Spleen (tissue), 11 donors: ENCODE data around the gene RRBP1. TPM values are rescaled to one million over a fixed set of nuclear protein-coding genes. Genes with fewer than 3 reads are reported as not detected.

Experiments used
- DNase-seq: peaks from one replicate; pipeline ENCODE4 v3.0.0-alpha.2; 2020
- H3K27ac ChIP-seq, 8 donors: fragments of 200-600 bp; sonication (generic) in 7 of 8; 1 replicate in 4 of 8; 2 replicates in 4 of 8; pipeline versions ENCODE4 v1.5.0 to v1.8.0; 2016 to 2021; ENCODE audit warnings: inconsistent platforms in 4 of 8, mild to moderate bottlenecking in 4 of 8, moderate library complexity in 1 of 8
- H3K27me3 ChIP-seq, 7 donors: fragments of 200-600 bp; sonication (generic) in 6 of 7; replicated peaks in 1 of 7; 1 replicate in 4 of 7; 2 replicates in 3 of 7; pipeline versions ENCODE4 v1.5.0 to v1.8.0; 2016 to 2021; ENCODE audit warnings: inconsistent platforms in 3 of 7, mild to moderate bottlenecking in 1 of 7
- H3K36me3 ChIP-seq, 6 donors: fragments of 200-600 bp; sonication (generic) in 5 of 6; 1 replicate in 4 of 6; 2 replicates in 2 of 6; pipeline versions ENCODE4 v1.5.0 to v1.8.0; 2016 to 2021; ENCODE audit warnings: inconsistent platforms in 2 of 6
- H3K4me1 ChIP-seq, 6 donors: fragments of 200-600 bp; sonication (generic) in 5 of 6; 1 replicate in 3 of 6; 2 replicates in 3 of 6; pipeline versions ENCODE4 v1.5.0 to v1.8.0; 2016 to 2021; ENCODE audit warnings: inconsistent platforms in 3 of 6
- H3K4me3 ChIP-seq, 8 donors: fragments of 200-600 bp; sonication (generic) in 7 of 8; 1 replicate in 4 of 8; 2 replicates in 4 of 8; pipeline versions ENCODE4 v1.5.0 to v1.8.0; 2016 to 2021; ENCODE audit warnings: inconsistent platforms in 4 of 8, mild to moderate bottlenecking in 4 of 8, moderate library complexity in 2 of 8
- H3K9me3 ChIP-seq, 8 donors: fragments of 200-600 bp; sonication (generic) in 7 of 8; 1 replicate in 4 of 8; 2 replicates in 4 of 8; pipeline versions ENCODE4 v1.5.0 to v1.8.0; 2016 to 2021; ENCODE audit warnings: inconsistent platforms in 4 of 8
- POLR2A ChIP-seq, 3 donors: fragments of 450-650 bp; IDR thresholded peaks; one replicate each; pipeline ENCODE4 v1.5.1; 2017; ENCODE audit warnings: antibody characterized with exemption in 3 of 3, mild to moderate bottlenecking in 1 of 3
- POLR2AphosphoS5 ChIP-seq, 3 donors: sonication (generic); formaldehyde crosslinking; IDR thresholded peaks; one replicate each; pipeline ENCODE4 v1.5.1; 2017; ENCODE audit warnings: antibody characterized with exemption in 3 of 3
- WGBS, 5 donors: extraction: QIAGEN DNeasy Blood & Tissue Kit in 3 of 5; methylation state at CpG; one replicate each; pipeline versions ENCODE4 v1.1.5 to v1.1.7; 2013 to 2018; 5-methylcytosine and 5-hydroxymethylcytosine counted together
- intact Hi-C: fragments of 100-400 bp; cut with DNase I; formaldehyde crosslinking; loops from one replicate; pipeline ENCODE4 v1.15.0; 2023; ENCODE audit warnings: low total_unique reads
- polyA plus RNA-seq, 3 donors: library from polyadenylated mRNA; stranded (reverse); fragments of 200-250 nt; gene quantifications; one replicate each; pipeline ENCODE4 v1.2.1, GENCODE V29; 2013
- total RNA-seq, 7 donors: library from RNA; depleted of rRNA in 3 of 7; stranded (reverse); fragments of >200 nt in 3 of 7; fragmentation: NEBNext Ultra II Directional in 4 of 7; extraction: Animal tissue kit (Norgen Biotek cat#: 25700) in 4 of 7; gene quantifications; one replicate each; pipeline versions ENCODE4 v1.1.0 to v1.2.1, GENCODE V29; 2016 to 2021
- TF ChIP-seq, protein P1 (sequence below), 11 experiments: fragments of 200-600 bp in 7 of 11; fragments of 450-650 bp in 4 of 11; sonication (generic) in 4 of 11; IDR thresholded peaks in 8 of 11; conservative IDR thresholded peaks in 3 of 11; 1 replicate in 7 of 11; 2 replicates in 4 of 11; pipeline versions ENCODE4 v1.4.0 to v1.8.0; 2016 to 2021; ENCODE audit warnings: antibody characterized with exemption in 11 of 11, inconsistent platforms in 4 of 11, mild to moderate bottlenecking in 1 of 11
- donor health status: healthy with polysubstance abuse.
- donor health status: DM: no; HTN: no; CAD: no; lungs with moderate emphysema.
- donor health status: DM: no; HTN: no; CAD: no.
- donor health status: Bipolar disorder and iron deficiency.
- donor health status: healthy.
- donor health status: DM: no; HTN: no; CAD: no.
- donor health status: DM: yes; HTN: yes; CAD: no.

The RRBP1 gene
- total and polyA plus RNA-seq, 10 donors, result 17.0 to 164 (median 114) TPM

DNA sequence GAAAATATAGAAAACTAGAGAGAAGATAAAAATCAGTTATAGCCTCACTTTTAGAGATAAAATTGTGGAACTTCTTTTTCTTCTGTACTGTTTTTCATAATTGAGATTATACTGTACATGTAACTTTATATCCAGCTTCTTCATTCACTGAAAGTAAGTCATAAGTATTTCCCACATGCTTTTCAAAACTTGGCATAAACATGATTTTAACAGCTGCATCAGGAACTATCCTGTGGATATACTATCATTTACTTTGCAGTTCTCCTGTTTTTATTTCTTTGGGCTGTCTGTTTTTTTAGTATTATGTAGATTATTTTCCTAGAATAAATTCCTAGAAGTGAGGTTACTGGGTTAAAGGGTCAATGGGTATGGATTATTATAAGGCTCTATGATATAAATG is 97.4 kb downstream of the RRBP1 start:
- Histone ChIP-seq H3K27me3 (no peaks in the 10 kb centered on the region), H3K27ac (no peak overlapping the region), H3K36me3 (no peaks in the 10 kb centered on the region), H3K4me1 (peaks cover 0 to 31% (median 9%) of the 10 kb centered on the region in 6 donors), H3K4me3 (no peak overlapping the region), H3K9me3 (no peaks in the 10 kb centered on the region)
- no peak for DNase-seq
- TF ChIP-seq POLR2AphosphoS5 (IDR thresholded peaks at IDR 0.05) (no peak), POLR2A (IDR thresholded peaks at IDR 0.05) (no peak)
- TF ChIP-seq, protein P1, sequence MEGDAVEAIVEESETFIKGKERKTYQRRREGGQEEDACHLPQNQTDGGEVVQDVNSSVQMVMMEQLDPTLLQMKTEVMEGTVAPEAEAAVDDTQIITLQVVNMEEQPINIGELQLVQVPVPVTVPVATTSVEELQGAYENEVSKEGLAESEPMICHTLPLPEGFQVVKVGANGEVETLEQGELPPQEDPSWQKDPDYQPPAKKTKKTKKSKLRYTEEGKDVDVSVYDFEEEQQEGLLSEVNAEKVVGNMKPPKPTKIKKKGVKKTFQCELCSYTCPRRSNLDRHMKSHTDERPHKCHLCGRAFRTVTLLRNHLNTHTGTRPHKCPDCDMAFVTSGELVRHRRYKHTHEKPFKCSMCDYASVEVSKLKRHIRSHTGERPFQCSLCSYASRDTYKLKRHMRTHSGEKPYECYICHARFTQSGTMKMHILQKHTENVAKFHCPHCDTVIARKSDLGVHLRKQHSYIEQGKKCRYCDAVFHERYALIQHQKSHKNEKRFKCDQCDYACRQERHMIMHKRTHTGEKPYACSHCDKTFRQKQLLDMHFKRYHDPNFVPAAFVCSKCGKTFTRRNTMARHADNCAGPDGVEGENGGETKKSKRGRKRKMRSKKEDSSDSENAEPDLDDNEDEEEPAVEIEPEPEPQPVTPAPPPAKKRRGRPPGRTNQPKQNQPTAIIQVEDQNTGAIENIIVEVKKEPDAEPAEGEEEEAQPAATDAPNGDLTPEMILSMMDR (IDR thresholded peaks at IDR 0.05 in 8 of 11, conservative IDR thresholded peaks at IDR 0.05 in 3 of 11), result no peak
- intact Hi-C loops, result no loop called here

DNA sequence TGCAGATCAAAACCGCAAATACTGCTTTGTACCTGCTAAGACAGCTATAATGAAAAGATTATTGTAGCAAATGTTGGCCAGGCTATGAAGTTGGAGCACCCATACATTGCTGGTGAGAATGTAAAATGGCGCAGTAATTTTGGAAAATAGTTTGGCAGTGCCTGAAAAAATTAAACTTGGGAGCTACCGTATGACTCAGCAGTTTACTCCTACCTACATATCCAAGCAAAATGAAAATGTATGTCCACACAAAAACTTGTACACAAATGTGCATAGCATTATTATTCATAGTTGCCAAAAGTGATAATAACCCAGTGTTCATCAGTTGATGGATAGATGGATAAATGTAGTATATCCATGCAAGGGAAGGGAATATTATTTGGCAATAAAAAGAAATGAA is 98.9 kb downstream of the RRBP1 start:
- WGBS, 5 donors, result 93 to 98% (median 98%) methylated on average over 3 of the region's 3 CpGs
- no peaks in the 10 kb centered on the region for H3K27me3 ChIP-seq
- intact Hi-C loops, result no loop called here
- H3K9me3 ChIP-seq, result no peaks in the 10 kb centered on the region
- no peaks in the 10 kb centered on the region for H3K36me3 ChIP-seq
- TF ChIP-seq POLR2A (IDR thresholded peaks at IDR 0.05) (no peak), POLR2AphosphoS5 (IDR thresholded peaks at IDR 0.05) (no peak)
- TF ChIP-seq, protein P1 (IDR thresholded peaks at IDR 0.05 in 8 of 11, conservative IDR thresholded peaks at IDR 0.05 in 3 of 11), result no peak
- DNase-seq, result no peak
- H3K27ac ChIP-seq, result no peak overlapping the region
- H3K4me3 ChIP-seq, result no peak overlapping the region
- peaks cover 0 to 31% (median 9%) of the 10 kb centered on the region in 6 donors for H3K4me1 ChIP-seq

DNA sequence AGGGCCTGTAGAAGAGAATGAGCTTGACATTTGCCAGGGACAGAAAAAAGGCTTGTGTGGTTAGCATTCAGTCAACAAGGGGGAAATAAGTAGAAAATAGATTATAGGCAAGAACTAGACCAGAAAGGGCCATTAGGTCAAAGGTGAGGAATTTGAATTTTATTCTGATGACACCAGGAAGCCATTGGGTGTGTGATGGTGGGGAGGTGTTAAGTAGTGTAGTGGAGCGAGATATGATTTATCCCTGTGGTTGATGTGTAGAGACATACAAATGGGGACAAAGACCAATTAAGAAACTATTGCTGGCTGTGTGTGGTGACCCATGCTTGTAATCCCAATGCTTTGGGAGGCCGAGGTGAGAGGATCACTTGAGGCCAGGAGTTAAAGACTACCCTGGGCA is 101.1 kb downstream of the RRBP1 start:
- no peak overlapping the region for H3K27ac ChIP-seq
- intact Hi-C loops, result no loop called here
- H3K9me3 ChIP-seq, result no peaks in the 10 kb centered on the region
- no peak overlapping the region for H3K4me3 ChIP-seq
- no peak for DNase-seq
- H3K27me3 ChIP-seq, result no peaks in the 10 kb centered on the region
- no peaks in the 10 kb centered on the region for H3K36me3 ChIP-seq
- 88 to 96% (median 91%) methylated on average over 2 of the region's 2 CpGs for WGBS, 5 donors
- peaks cover 0 to 25% (median 5%) of the 10 kb centered on the region in 6 donors for H3K4me1 ChIP-seq
- TF ChIP-seq POLR2A (IDR thresholded peaks at IDR 0.05) (no peak), POLR2AphosphoS5 (IDR thresholded peaks at IDR 0.05) (no peak)
- TF ChIP-seq, protein P1 (IDR thresholded peaks at IDR 0.05 in 8 of 11, conservative IDR thresholded peaks at IDR 0.05 in 3 of 11), result no peak

DNA sequence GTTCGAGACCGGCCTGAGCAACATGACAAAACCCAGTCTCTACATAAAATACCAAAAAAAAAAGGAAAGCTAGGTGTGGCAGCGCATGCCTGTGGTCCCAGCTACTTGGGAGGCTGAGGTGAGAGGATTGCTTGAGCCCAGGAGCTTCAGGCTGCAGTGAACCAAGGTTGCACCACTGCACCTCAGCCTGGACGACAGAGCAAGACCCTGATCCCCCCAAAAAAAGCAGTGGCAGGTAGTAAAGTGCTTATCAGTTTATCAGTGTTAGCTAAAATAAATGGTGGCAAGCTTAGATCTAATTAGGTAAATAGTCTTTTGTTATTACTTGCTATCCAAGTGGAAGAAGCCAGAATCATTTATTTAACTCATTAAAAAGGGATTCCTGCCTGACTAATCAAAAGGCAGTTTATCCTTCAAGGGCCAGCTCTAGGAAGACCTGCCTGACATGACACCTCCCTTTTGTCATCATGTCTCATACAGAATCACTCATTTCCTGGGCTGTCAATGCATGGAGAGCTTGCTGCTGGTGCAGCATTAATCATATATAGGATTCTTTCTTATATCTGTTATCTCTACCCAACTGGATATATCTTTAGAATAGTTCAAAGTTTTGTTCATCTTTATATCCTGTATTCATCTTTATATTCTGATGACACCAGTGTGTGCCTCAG is 102.5 kb downstream of the RRBP1 start:
- H3K36me3 ChIP-seq, result no peaks in the 10 kb centered on the region
- H3K4me1 ChIP-seq, result peaks cover 0 to 20% (median 4%) of the 10 kb centered on the region in 6 donors
- no peak overlapping the region for H3K27ac ChIP-seq
- H3K9me3 ChIP-seq, result no peaks in the 10 kb centered on the region
- WGBS, 5 donors, result 87 to 97% (median 96%) methylated on average over 4 of the region's 4 CpGs
- DNase-seq, result no peak
- no peak overlapping the region for H3K4me3 ChIP-seq
- intact Hi-C loops, result no loop called here
- TF ChIP-seq POLR2A (IDR thresholded peaks at IDR 0.05) (no peak), POLR2AphosphoS5 (IDR thresholded peaks at IDR 0.05) (no peak)
- TF ChIP-seq, protein P1 (IDR thresholded peaks at IDR 0.05 in 8 of 11, conservative IDR thresholded peaks at IDR 0.05 in 3 of 11), result no peak
- no peaks in the 10 kb centered on the region for H3K27me3 ChIP-seq
